Measurements from ENCODE around the gene CUTA. TPM values are rescaled to one million over a fixed set of nuclear protein-coding genes. Genes with fewer than 3 reads are reported as not detected.
A peak's percentile ranks its signal among the peaks of the same experiment; 100 is the strongest.

Gene CUTA
- total and polyA plus RNA-seq, 2 of the 13 experiments (the other 11 are each of a cell fraction or from before 2014, with no cell fraction given) = 170 to 180 TPM

GRCh38 chr6:33417903-33418689 lies at the start of gene CUTA (continued):
- TF ChIP-seq CSRNP2 (CRISPR knock-in tag; conservative IDR thresholded peaks at IDR 0.05; ENCODE audit: low read depth) (no peak), ATM (IDR thresholded peaks at IDR 0.05; ENCODE audit: borderline replicate concordance) (no peak), ZNF280B (CRISPR knock-in tag; IDR thresholded peaks at IDR 0.05; ENCODE audit: borderline replicate concordance) (peak; percentile 61; the same call in 1 of the 2 replicates), ZNF790 (CRISPR knock-in tag; IDR thresholded peaks at IDR 0.05; ENCODE audit: borderline replicate concordance) (peak; percentile 96; the same call in 1 of the 2 replicates), ZNF672 (CRISPR knock-in tag; IDR thresholded peaks at IDR 0.05) (no peak), NPAS2 (CRISPR knock-in tag; IDR thresholded peaks at IDR 0.05; ENCODE audit: borderline replicate concordance) (no peak), BATF2 (CRISPR knock-in tag; IDR thresholded peaks at IDR 0.05) (peak; percentile 94), ZMYM2 (CRISPR knock-in tag; IDR thresholded peaks at IDR 0.05) (no peak), SMC3 (IDR thresholded peaks at IDR 0.05; ENCODE audit: low read length) (0 out of 2 replicates have a peak, but pooled peaks have one; percentile 1), ZNF383 (CRISPR knock-in tag; IDR thresholded peaks at IDR 0.05; ENCODE audit: borderline replicate concordance) (0 out of 2 replicates have a peak, but pooled peaks have one; percentile 64), ZNF281 (CRISPR knock-in tag; IDR thresholded peaks at IDR 0.05; ENCODE audit: borderline replicate concordance) (0 out of 2 replicates have a peak, but pooled peaks have one; percentile 29), ZNF546 (CRISPR knock-in tag; conservative IDR thresholded peaks at IDR 0.05) (peak; percentile 37; the same call in 1 of the 2 replicates), POLR2G (IDR thresholded peaks at IDR 0.05; ENCODE audit: low read depth, low read length) (peak; percentile 92)
- TF ChIP-seq, protein P1, sequence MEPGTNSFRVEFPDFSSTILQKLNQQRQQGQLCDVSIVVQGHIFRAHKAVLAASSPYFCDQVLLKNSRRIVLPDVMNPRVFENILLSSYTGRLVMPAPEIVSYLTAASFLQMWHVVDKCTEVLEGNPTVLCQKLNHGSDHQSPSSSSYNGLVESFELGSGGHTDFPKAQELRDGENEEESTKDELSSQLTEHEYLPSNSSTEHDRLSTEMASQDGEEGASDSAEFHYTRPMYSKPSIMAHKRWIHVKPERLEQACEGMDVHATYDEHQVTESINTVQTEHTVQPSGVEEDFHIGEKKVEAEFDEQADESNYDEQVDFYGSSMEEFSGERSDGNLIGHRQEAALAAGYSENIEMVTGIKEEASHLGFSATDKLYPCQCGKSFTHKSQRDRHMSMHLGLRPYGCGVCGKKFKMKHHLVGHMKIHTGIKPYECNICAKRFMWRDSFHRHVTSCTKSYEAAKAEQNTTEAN (CRISPR knock-in tag; conservative IDR thresholded peaks at IDR 0.05) = peak; percentile 88
- TF ChIP-seq, protein P2, sequence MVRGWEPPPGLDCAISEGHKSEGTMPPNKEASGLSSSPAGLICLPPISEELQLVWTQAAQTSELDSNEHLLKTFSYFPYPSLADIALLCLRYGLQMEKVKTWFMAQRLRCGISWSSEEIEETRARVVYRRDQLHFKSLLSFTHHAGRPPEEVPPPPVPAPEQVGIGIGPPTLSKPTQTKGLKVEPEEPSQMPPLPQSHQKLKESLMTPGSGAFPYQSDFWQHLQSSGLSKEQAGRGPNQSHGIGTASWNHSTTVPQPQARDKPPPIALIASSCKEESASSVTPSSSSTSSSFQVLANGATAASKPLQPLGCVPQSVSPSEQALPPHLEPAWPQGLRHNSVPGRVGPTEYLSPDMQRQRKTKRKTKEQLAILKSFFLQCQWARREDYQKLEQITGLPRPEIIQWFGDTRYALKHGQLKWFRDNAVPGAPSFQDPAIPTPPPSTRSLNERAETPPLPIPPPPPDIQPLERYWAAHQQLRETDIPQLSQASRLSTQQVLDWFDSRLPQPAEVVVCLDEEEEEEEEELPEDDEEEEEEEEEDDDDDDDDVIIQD (CRISPR knock-in tag; IDR thresholded peaks at IDR 0.05; ENCODE audit: low read depth) = peak; percentile 54; the same call in 1 of the 2 replicates
- TF ChIP-seq, protein P3, sequence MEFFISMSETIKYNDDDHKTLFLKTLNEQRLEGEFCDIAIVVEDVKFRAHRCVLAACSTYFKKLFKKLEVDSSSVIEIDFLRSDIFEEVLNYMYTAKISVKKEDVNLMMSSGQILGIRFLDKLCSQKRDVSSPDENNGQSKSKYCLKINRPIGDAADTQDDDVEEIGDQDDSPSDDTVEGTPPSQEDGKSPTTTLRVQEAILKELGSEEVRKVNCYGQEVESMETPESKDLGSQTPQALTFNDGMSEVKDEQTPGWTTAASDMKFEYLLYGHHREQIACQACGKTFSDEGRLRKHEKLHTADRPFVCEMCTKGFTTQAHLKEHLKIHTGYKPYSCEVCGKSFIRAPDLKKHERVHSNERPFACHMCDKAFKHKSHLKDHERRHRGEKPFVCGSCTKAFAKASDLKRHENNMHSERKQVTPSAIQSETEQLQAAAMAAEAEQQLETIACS (CRISPR knock-in tag; IDR thresholded peaks at IDR 0.05) = peak; percentile 43; the same call in 1 of the 2 replicates

Measured in HepG2 (cell line).